ENCODE measurements around the gene CNTN6. TPM values are rescaled to one million over a fixed set of nuclear protein-coding genes. Genes with fewer than 3 reads are reported as not detected.

Gene CNTN6
- total RNA-seq, 1 donor = not detected

DNA sequence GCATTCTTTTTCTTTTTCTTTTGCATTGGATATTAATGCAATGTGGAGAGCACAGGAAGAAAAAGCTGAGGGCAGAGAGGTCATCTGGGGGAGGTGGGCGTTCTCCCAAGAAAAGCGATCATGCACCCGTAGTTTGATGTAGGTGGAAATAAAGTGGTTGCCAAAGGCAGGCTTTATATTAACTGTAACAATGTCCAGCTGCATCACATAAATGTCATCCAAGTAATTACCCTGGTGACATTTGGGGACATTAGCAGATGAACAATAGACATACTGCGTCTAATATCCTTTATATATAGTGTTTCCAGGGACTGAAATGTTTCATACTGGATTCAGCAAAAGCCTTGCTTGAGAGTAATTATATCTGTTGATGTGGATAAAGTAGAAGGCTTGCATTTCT lies 135.5 kb downstream of the CNTN6 start:
- no peaks in the 10 kb centered on the region for H3K79me2 ChIP-seq (ENCODE audit: insufficient read depth, low read length)
- H2AFZ ChIP-seq (ENCODE audit: low read length) = no peak overlapping the region
- no peak overlapping the region for H3K4me3 ChIP-seq (ENCODE audit: insufficient read depth, low read length)
- H3K4me1 ChIP-seq (ENCODE audit: insufficient read depth, low read length) = no peaks in the 10 kb centered on the region
- H3K27me3 ChIP-seq (ENCODE audit: insufficient read depth, low read length) = no peaks in the 10 kb centered on the region
- no peaks in the 10 kb centered on the region for H4K20me1 ChIP-seq (ENCODE audit: insufficient read depth, low read length)
- no peaks in the 10 kb centered on the region for H3K9me3 ChIP-seq (ENCODE audit: low read depth, low read length)
- H3K36me3 ChIP-seq (ENCODE audit: insufficient read depth, low read length) = no peaks in the 10 kb centered on the region
- no peak overlapping the region for H3K4me2 ChIP-seq (ENCODE audit: insufficient read depth, low read length)
- TF ChIP-seq, protein P1, sequence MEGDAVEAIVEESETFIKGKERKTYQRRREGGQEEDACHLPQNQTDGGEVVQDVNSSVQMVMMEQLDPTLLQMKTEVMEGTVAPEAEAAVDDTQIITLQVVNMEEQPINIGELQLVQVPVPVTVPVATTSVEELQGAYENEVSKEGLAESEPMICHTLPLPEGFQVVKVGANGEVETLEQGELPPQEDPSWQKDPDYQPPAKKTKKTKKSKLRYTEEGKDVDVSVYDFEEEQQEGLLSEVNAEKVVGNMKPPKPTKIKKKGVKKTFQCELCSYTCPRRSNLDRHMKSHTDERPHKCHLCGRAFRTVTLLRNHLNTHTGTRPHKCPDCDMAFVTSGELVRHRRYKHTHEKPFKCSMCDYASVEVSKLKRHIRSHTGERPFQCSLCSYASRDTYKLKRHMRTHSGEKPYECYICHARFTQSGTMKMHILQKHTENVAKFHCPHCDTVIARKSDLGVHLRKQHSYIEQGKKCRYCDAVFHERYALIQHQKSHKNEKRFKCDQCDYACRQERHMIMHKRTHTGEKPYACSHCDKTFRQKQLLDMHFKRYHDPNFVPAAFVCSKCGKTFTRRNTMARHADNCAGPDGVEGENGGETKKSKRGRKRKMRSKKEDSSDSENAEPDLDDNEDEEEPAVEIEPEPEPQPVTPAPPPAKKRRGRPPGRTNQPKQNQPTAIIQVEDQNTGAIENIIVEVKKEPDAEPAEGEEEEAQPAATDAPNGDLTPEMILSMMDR (IDR thresholded peaks at IDR 0.05; ENCODE audit: extremely low read depth, low read depth, low read length) = no peak
- DNase-seq (ENCODE audit: insufficient read length, low spot score, missing footprints) = no peak
- no peak overlapping the region for H3K27ac ChIP-seq (ENCODE audit: low read depth, low read length)

DNA sequence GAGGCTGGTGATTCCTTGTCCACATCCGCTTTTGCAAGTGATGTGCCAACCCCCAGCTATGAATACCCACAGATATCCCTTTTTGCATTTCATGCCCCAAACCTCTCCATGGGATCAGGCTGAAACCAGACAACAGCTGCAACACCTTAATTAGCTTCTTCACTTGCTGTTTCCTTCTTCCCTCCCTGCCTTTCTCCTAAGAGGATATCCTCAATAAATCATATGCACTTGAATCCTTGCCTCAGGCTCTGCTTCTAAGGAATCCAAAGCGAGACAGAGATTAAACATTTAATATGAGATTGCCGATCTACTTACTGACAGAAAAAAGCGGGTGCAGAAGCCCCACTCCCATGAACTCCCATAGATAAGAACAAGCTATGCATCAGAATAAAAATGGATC lies 138.1 kb downstream of the CNTN6 start:
- TF ChIP-seq, protein P1 (IDR thresholded peaks at IDR 0.05; ENCODE audit: extremely low read depth, low read depth, low read length) = no peak
- Histone ChIP-seq H3K27me3 (ENCODE audit: insufficient read depth, low read length) (no peaks in the 10 kb centered on the region), H3K9me3 (ENCODE audit: low read depth, low read length) (no peaks in the 10 kb centered on the region), H3K27ac (ENCODE audit: low read depth, low read length) (no peak overlapping the region), H4K20me1 (ENCODE audit: insufficient read depth, low read length) (no peaks in the 10 kb centered on the region), H3K4me3 (ENCODE audit: insufficient read depth, low read length) (no peak overlapping the region), H2AFZ (ENCODE audit: low read length) (no peak overlapping the region), H3K4me1 (ENCODE audit: insufficient read depth, low read length) (no peaks in the 10 kb centered on the region), H3K36me3 (ENCODE audit: insufficient read depth, low read length) (no peaks in the 10 kb centered on the region), H3K79me2 (ENCODE audit: insufficient read depth, low read length) (no peaks in the 10 kb centered on the region), H3K4me2 (ENCODE audit: insufficient read depth, low read length) (no peak overlapping the region)
- peak; percentile 44 for DNase-seq (ENCODE audit: insufficient read length, low spot score, missing footprints)

DNA sequence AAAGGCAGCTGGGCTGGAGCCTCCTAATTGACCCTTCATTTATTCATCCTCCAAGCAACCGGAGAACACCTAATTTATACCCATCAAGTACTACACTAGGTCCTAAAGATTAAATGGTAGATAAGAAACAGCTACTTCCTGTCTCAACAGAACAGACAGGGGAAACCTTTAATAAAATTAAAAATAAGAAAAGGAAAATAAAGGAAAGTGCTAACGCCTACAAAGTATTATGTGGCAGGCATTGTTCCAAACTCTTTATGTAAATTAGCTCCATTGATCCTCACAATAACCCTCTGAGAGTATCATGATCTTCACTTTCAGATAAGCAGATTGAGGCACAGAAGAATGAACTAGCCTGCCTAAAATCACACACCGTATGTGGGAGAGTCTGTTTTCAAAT lies 139.5 kb downstream of the CNTN6 start:
- Histone ChIP-seq H3K4me3 (ENCODE audit: insufficient read depth, low read length) (no peak overlapping the region), H3K9me3 (ENCODE audit: low read depth, low read length) (no peaks in the 10 kb centered on the region), H3K4me2 (ENCODE audit: insufficient read depth, low read length) (no peak overlapping the region), H4K20me1 (ENCODE audit: insufficient read depth, low read length) (no peaks in the 10 kb centered on the region), H3K27ac (ENCODE audit: low read depth, low read length) (no peak overlapping the region), H2AFZ (ENCODE audit: low read length) (no peak overlapping the region), H3K36me3 (ENCODE audit: insufficient read depth, low read length) (no peaks in the 10 kb centered on the region), H3K27me3 (ENCODE audit: insufficient read depth, low read length) (no peaks in the 10 kb centered on the region), H3K79me2 (ENCODE audit: insufficient read depth, low read length) (no peaks in the 10 kb centered on the region), H3K4me1 (ENCODE audit: insufficient read depth, low read length) (no peaks in the 10 kb centered on the region)
- DNase-seq (ENCODE audit: insufficient read length, low spot score, missing footprints) = no peak
- TF ChIP-seq, protein P1 (IDR thresholded peaks at IDR 0.05; ENCODE audit: extremely low read depth, low read depth, low read length) = no peak

DNA sequence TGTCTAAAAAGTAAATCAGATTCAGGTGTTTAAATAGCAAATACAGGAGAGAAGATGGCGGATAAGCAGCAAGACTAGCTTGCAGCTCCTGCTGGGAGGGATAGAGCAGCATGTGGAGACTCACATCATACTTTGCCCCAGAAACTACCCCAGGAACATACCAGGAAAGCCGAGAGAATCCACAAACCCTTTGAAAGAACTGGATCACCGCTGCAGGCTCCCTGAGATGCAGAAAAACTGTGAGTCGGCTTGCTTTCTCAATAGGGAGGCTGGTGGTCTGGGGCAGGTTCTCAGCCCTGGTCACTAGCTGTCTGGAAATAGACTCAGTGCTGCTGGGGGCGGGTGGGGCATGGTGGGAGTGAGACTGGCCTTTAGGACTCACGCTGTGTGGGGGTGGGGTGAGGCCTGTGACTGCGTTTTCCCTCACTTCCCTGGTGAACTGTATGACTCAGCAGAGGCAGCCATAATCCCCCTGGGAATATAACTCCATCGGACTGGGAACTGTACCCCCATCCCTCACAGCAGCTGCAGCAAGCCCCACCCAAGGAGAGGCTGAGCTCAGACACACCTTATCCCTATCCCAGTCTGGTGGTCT lies 142.8 kb downstream of the CNTN6 start:
- Histone ChIP-seq H3K27ac (ENCODE audit: low read depth, low read length) (no peak overlapping the region), H3K79me2 (ENCODE audit: insufficient read depth, low read length) (no peaks in the 10 kb centered on the region), H4K20me1 (ENCODE audit: insufficient read depth, low read length) (no peaks in the 10 kb centered on the region), H3K27me3 (ENCODE audit: insufficient read depth, low read length) (no peaks in the 10 kb centered on the region), H3K4me3 (ENCODE audit: insufficient read depth, low read length) (no peak overlapping the region), H2AFZ (ENCODE audit: low read length) (no peak overlapping the region), H3K9me3 (ENCODE audit: low read depth, low read length) (no peaks in the 10 kb centered on the region), H3K4me2 (ENCODE audit: insufficient read depth, low read length) (no peak overlapping the region), H3K4me1 (ENCODE audit: insufficient read depth, low read length) (no peaks in the 10 kb centered on the region), H3K36me3 (ENCODE audit: insufficient read depth, low read length) (no peaks in the 10 kb centered on the region)
- TF ChIP-seq, protein P1 (IDR thresholded peaks at IDR 0.05; ENCODE audit: extremely low read depth, low read depth, low read length) = no peak
- peak; percentile 13 for DNase-seq (ENCODE audit: insufficient read length, low spot score, missing footprints)

All from osteoblast (primary cell).